ACC112 (cell line): Measurements from ENCODE around the gene BUD31.

Source experiments
- H2AFZ ChIP-seq: fragments of 200-600 bp; sonication (generic); one replicate; pipeline ENCODE4 v1.6.0; 2017; ENCODE audit warnings: antibody characterized with exemption, low read length; ENCODE audit not compliant: unreplicated experiment
- H3K27ac ChIP-seq: fragments of 200-600 bp; sonication (generic); 2 replicates; pipeline ENCODE4 v1.5.1; 2014; ENCODE audit warnings: low read depth, mild to moderate bottlenecking, antibody characterized with exemption, low read length, moderate library complexity
- H3K27me3 ChIP-seq: fragments of 200-600 bp; sonication (generic); 2 replicates; pipeline ENCODE4 v1.6.1; 2014; ENCODE audit warnings: mild to moderate bottlenecking, antibody characterized with exemption, low read length, moderate library complexity, mixed read lengths; ENCODE audit not compliant: insufficient read depth
- H3K36me3 ChIP-seq: fragments of 200-600 bp; sonication (generic); 2 replicates; pipeline ENCODE4 v1.6.1; 2016; ENCODE audit warnings: mild to moderate bottlenecking, antibody characterized with exemption, low read length, moderate library complexity, mixed read lengths; ENCODE audit not compliant: insufficient read depth
- H3K4me1 ChIP-seq: fragments of 200-600 bp; sonication (generic); one replicate; pipeline ENCODE4 v1.6.1; 2016; ENCODE audit warnings: low read length, mixed read lengths; ENCODE audit not compliant: insufficient read depth, unreplicated experiment, control insufficient read depth
- H3K4me3 ChIP-seq: fragments of 200-600 bp; sonication (generic); 2 replicates; pipeline ENCODE4 v1.5.1; 2014; ENCODE audit warnings: mild to moderate bottlenecking, low read depth, low read length
- H3K79me2 ChIP-seq: fragments of 200-600 bp; sonication (generic); one replicate; pipeline ENCODE4 v1.6.0; 2016; ENCODE audit warnings: low read length; ENCODE audit not compliant: control insufficient read depth, unreplicated experiment, insufficient read depth

Gene BUD31

GRCh38 chr7:99392659-99393354, 16.0 kb upstream of the BUD31 start:
- no peak overlapping the region for H3K27ac ChIP-seq
- no peaks in the 10 kb centered on the region for H3K27me3 ChIP-seq
- no peak overlapping the region for H3K4me3 ChIP-seq
- no peaks in the 10 kb centered on the region for H3K79me2 ChIP-seq
- no peak overlapping the region for H2AFZ ChIP-seq
- H3K4me1 ChIP-seq = no peaks in the 10 kb centered on the region
- peaks cover 26% of the 10 kb centered on the region for H3K36me3 ChIP-seq

- Histone ChIP-seq H3K36me3 (peaks cover 25% of the 10 kb centered on the region), H3K27me3 (no peaks in the 10 kb centered on the region), H2AFZ (no peak overlapping the region), H3K4me1 (no peaks in the 10 kb centered on the region), H3K79me2 (no peaks in the 10 kb centered on the region), H3K4me3 (no peak overlapping the region), H3K27ac (no peak overlapping the region)
Observed at GRCh38 chr7:99393355-99394187, 15.2 kb upstream of the BUD31 start.

- Histone ChIP-seq H3K4me3 (no peak overlapping the region), H2AFZ (no peak overlapping the region), H3K4me1 (no peaks in the 10 kb centered on the region), H3K79me2 (no peaks in the 10 kb centered on the region), H3K36me3 (peaks cover 30% of the 10 kb centered on the region), H3K27ac (no peak overlapping the region), H3K27me3 (no peaks in the 10 kb centered on the region)
Observed at GRCh38 chr7:99394188-99394502, 14.6 kb upstream of the BUD31 start.

GRCh38 chr7:99395616-99396327, 13.0 kb upstream of the BUD31 start:
- Histone ChIP-seq H3K4me3 (no peak overlapping the region), H3K27me3 (no peaks in the 10 kb centered on the region), H3K4me1 (no peaks in the 10 kb centered on the region), H3K27ac (no peak overlapping the region), H3K36me3 (peaks cover 38% of the 10 kb centered on the region; the same call in 1 of the 2 replicates), H2AFZ (no peak overlapping the region), H3K79me2 (no peaks in the 10 kb centered on the region)

- Histone ChIP-seq H3K36me3 (peaks cover 33% of the 10 kb centered on the region; the same call in 1 of the 2 replicates), H3K27ac (no peak overlapping the region), H3K4me1 (no peaks in the 10 kb centered on the region)
Observed at GRCh38 chr7:99396418-99397296, 12.1 kb upstream of the BUD31 start.

GRCh38 chr7:99397297-99397983, 11.3 kb upstream of the BUD31 start:
- Histone ChIP-seq H3K27me3 (no peaks in the 10 kb centered on the region), H2AFZ (no peak overlapping the region), H3K4me3 (no peak overlapping the region), H3K4me1 (no peaks in the 10 kb centered on the region), H3K36me3 (peaks cover 33% of the 10 kb centered on the region; the same call in 1 of the 2 replicates), H3K79me2 (no peaks in the 10 kb centered on the region), H3K27ac (no peak overlapping the region)

More at GRCh38 chr7:99396418-99397296, 12.1 kb upstream of the BUD31 start:
- H2AFZ ChIP-seq = no peak overlapping the region
- H3K4me3 ChIP-seq = no peak overlapping the region
- H3K79me2 ChIP-seq = no peaks in the 10 kb centered on the region
- H3K27me3 ChIP-seq = no peaks in the 10 kb centered on the region

- Histone ChIP-seq H2AFZ (no peak overlapping the region), H3K27ac (no peak overlapping the region), H3K4me3 (no peak overlapping the region), H3K4me1 (peaks cover 1% of the 10 kb centered on the region), H3K27me3 (no peaks in the 10 kb centered on the region), H3K79me2 (peaks cover 9% of the 10 kb centered on the region), H3K36me3 (peaks cover 31% of the 10 kb centered on the region; the same call in 1 of the 2 replicates)
Observed at GRCh38 chr7:99398891-99399445, 9.8 kb upstream of the BUD31 start.

- Histone ChIP-seq H3K36me3 (peaks cover 31% of the 10 kb centered on the region; the same call in 1 of the 2 replicates), H3K27ac (no peak overlapping the region), H3K79me2 (peaks cover 16% of the 10 kb centered on the region), H3K4me1 (peaks cover 8% of the 10 kb centered on the region), H2AFZ (no peak overlapping the region), H3K4me3 (no peak overlapping the region), H3K27me3 (no peaks in the 10 kb centered on the region)
Observed at GRCh38 chr7:99399597-99399996, 9.2 kb upstream of the BUD31 start.

- no peak overlapping the region for H3K27ac ChIP-seq
- peaks cover 32% of the 10 kb centered on the region for H3K4me1 ChIP-seq
- H2AFZ ChIP-seq = no peak overlapping the region
- H3K36me3 ChIP-seq = peaks cover 24% of the 10 kb centered on the region; the same call in 1 of the 2 replicates
- no peak overlapping the region for H3K4me3 ChIP-seq
- peaks cover 48% of the 10 kb centered on the region for H3K79me2 ChIP-seq
- H3K27me3 ChIP-seq = no peaks in the 10 kb centered on the region
Observed at GRCh38 chr7:99402854-99403253, 5.9 kb upstream of the BUD31 start.
